Uterus (tissue), 2 donors: Measurements from ENCODE around the gene CERS5.

Experiments used
- CTCF ChIP-seq, 4 experiments: fragments of 200-600 bp in 2 of 4; fragments of 450-650 bp in 2 of 4; sonication (generic) in 2 of 4; IDR thresholded peaks; one replicate each; pipeline ENCODE4 v1.5.1; 2016 to 2019; ENCODE audit warnings: antibody characterized with exemption in 4 of 4, mild to moderate bottlenecking in 2 of 4, moderate library complexity in 1 of 4
- POLR2A ChIP-seq, 2 donors: fragments of 450-650 bp; IDR thresholded peaks; one replicate each; pipeline ENCODE4 v1.6.1; 2016; ENCODE audit warnings: antibody characterized with exemption in 2 of 2, mild to moderate bottlenecking in 1 of 2, moderate library complexity in 1 of 2

GRCh38 chr12:50117057-50117622 is 50.0 kb downstream of the CERS5 start:
- TF ChIP-seq CTCF (IDR thresholded peaks at IDR 0.05) (no peak), POLR2A (IDR thresholded peaks at IDR 0.05) (no peak)
